HepG2 (cell line): ENCODE data around the gene COL9A3.

ENCODE experiments used
- NFE2L1 ChIP-seq: sonication (generic); formaldehyde crosslinking; IDR thresholded peaks from 2 replicates; pipeline ENCODE4 v1.4.0; 2020; ENCODE audit warnings: missing genetic modification reagents, mild to moderate bottlenecking, borderline replicate concordance
- PCBP2 ChIP-seq: fragments of 200-400 bp; formaldehyde crosslinking; optimal IDR thresholded peaks from 2 replicates; pipeline ENCODE3; 2018; ENCODE audit warnings: low read length, low read depth; ENCODE audit not compliant: poor library complexity, severe bottlenecking
- POLR2A ChIP-seq, 2 experiments: IDR thresholded peaks; 2 replicates each; pipeline ENCODE4 v1.6.1; 2011; ENCODE audit warnings: low read depth in 2 of 2, low read length in 2 of 2, mild to moderate bottlenecking in 1 of 2, moderate library complexity in 1 of 2; ENCODE audit not compliant: insufficient read depth in 1 of 2
- RNF219 ChIP-seq: sonication (generic); formaldehyde crosslinking; IDR thresholded peaks from 2 replicates; pipeline ENCODE4 v1.5.0; 2020; ENCODE audit warnings: mild to moderate bottlenecking, missing genetic modification reagents
- SP2 ChIP-seq: sonication (generic); formaldehyde crosslinking; IDR thresholded peaks from 2 replicates; pipeline ENCODE4 v1.5.1; 2020; ENCODE audit warnings: mild to moderate bottlenecking, missing genetic modification reagents
- TRIM24 ChIP-seq: sonication (generic); formaldehyde crosslinking; IDR thresholded peaks from 2 replicates; pipeline ENCODE4 v1.8.0; 2022; ENCODE audit warnings: mild to moderate bottlenecking, missing genetic modification reagents

GRCh38 chr20:62881662-62882395, 65.0 kb downstream of the COL9A3 start:
- TF ChIP-seq RNF219 (CRISPR knock-in tag) (no peak), NFE2L1 (CRISPR knock-in tag) (no peak), SP2 (CRISPR knock-in tag) (no peak), POLR2A (IDR thresholded peaks at IDR 0.05; ENCODE audit: insufficient read depth in 1 of 2, low read depth in 2 of 2, low read length in 2 of 2) (no peak), PCBP2 (no peak), TRIM24 (CRISPR knock-in tag) (no peak)
